Activated CD4-positive, alpha-beta T cell treated with anti-CD3 and anti-CD28 coated beads, Interleukin-2, amount 10 ng/mL, durations not matched to agents 24 days and 14 days (primary cell): ENCODE data around the gene PCDHGA7. TPM values are rescaled to one million over a fixed set of nuclear protein-coding genes. Genes with fewer than 3 reads are reported as not detected.
"Not testable (repeated sequence)": the region's sequence is repeated elsewhere in the genome, so short reads cannot be mapped to it uniquely, and the experiment has no call there.

ENCODE experiments used
- DNase-seq: peaks from one replicate; pipeline ENCODE4 v3.0.0; 2022
- H3K27ac Mint-ChIP-seq: one replicate; pipeline ENCODE4 v1.8.0; 2022; ENCODE audit warnings: mild to moderate bottlenecking, mixed read lengths
- H3K27me3 Mint-ChIP-seq: one replicate; pipeline ENCODE4 v1.8.0; 2022; ENCODE audit warnings: mixed read lengths
- H3K36me3 Mint-ChIP-seq: one replicate; pipeline ENCODE4 v1.8.0; 2022; ENCODE audit warnings: low read depth, mild to moderate bottlenecking, mixed read lengths
- H3K4me1 Mint-ChIP-seq: one replicate; pipeline ENCODE4 v1.8.0; 2021; ENCODE audit warnings: mixed read lengths
- H3K4me3 Mint-ChIP-seq: one replicate; pipeline ENCODE4 v1.8.0; 2022; ENCODE audit warnings: mild to moderate bottlenecking, moderate library complexity, mixed read lengths
- H3K9me3 Mint-ChIP-seq: one replicate; pipeline ENCODE4 v1.8.0; 2021; ENCODE audit warnings: mixed read lengths
- intact Hi-C: fragments of 100-400 bp; cut with micrococcal nuclease; formaldehyde crosslinking; loops from one replicate; pipeline ENCODE4 v1.15.1; 2023
- total RNA-seq: library from RNA; stranded (reverse); gene quantifications from 2 replicates; pipeline ENCODE4 v1.2.3, GENCODE V29; 2022

PCDHGA7 gene
- total RNA-seq = 0.05 and 0.23 TPM in 2 replicates

GRCh38 chr5:141382469-141383294, at the start of gene PCDHGA7:
PCDHGA7 (plus strand) TSS chr5:141382742; CDS start chr5:141382900, 158 bp downstream.
- DNase-seq = peak; percentile 55
- intact Hi-C loops = no loop called here
- H3K27ac Mint-ChIP-seq = peak within 1 kb of the TSS; percentile 20
- H3K27me3 Mint-ChIP-seq = peaks cover 8% of the 10 kb centered on the region
- peaks cover 4% of the 10 kb centered on the region for H3K9me3 Mint-ChIP-seq
- H3K4me3 Mint-ChIP-seq = peak within 1 kb of the TSS; percentile 82
- H3K4me1 Mint-ChIP-seq = no peaks in the 10 kb centered on the region
- H3K36me3 Mint-ChIP-seq = no peaks in the 10 kb centered on the region

- H3K4me1 Mint-ChIP-seq = no peaks in the 10 kb centered on the region
- peak; percentile 68 for DNase-seq
- H3K9me3 Mint-ChIP-seq = peaks cover 37% of the 10 kb centered on the region
- H3K27me3 Mint-ChIP-seq = peaks cover 42% of the 10 kb centered on the region
- no peak within 1 kb of the TSS for H3K27ac Mint-ChIP-seq
- peaks cover 3% of the 10 kb centered on the region for H3K36me3 Mint-ChIP-seq
- intact Hi-C loops = loop anchor here (5.0 to 10.0 kb wide), 2 partner anchors 74 to 94 kb away; partner anchors contain the start of genes PCDHB15 and PCDHGA10
- peak within 1 kb of the TSS; percentile 80 for H3K4me3 Mint-ChIP-seq
Measured at GRCh38 chr5:141338538-141339306, 43.8 kb upstream of the PCDHGA7 start, which contains the start of gene PCDHGA2. PCDHGA2 (plus strand) TSS chr5:141338760.

GRCh38 chr5:141340781-141341354, 41.7 kb upstream of the PCDHGA7 start:
- intact Hi-C loops, H3K4me3 Mint-ChIP-seq, H3K4me1 Mint-ChIP-seq, H3K27ac Mint-ChIP-seq, DNase-seq, H3K36me3 Mint-ChIP-seq: not testable (repeated sequence)
- Mint-ChIP-seq H3K27me3 (peaks cover 37% of the 10 kb centered on the region), H3K9me3 (peaks cover 46% of the 10 kb centered on the region)

- Mint-ChIP-seq H3K9me3 (peaks cover 42% of the 10 kb centered on the region), H3K4me1 (no peaks in the 10 kb centered on the region), H3K27ac (no peak overlapping the region), H3K27me3 (peaks cover 27% of the 10 kb centered on the region), H3K4me3 (no peak overlapping the region), H3K36me3 (peaks cover 3% of the 10 kb centered on the region)
- no peak for DNase-seq
- intact Hi-C loops = no loop called here
Measured at GRCh38 chr5:141342773-141343172, 39.8 kb upstream of the PCDHGA7 start.

GRCh38 chr5:141343242-141343952, 39.1 kb upstream of the PCDHGA7 start, which contains the start of gene PCDHGA3:
PCDHGA3 (plus strand) TSS chr5:141343829; CDS start chr5:141344034, 205 bp downstream.
- peak; percentile 74 for DNase-seq
- Mint-ChIP-seq H3K9me3 (peaks cover 36% of the 10 kb centered on the region), H3K27me3 (peaks cover 20% of the 10 kb centered on the region), H3K4me1 (no peaks in the 10 kb centered on the region), H3K4me3 (peak within 1 kb of the TSS; percentile 67), H3K27ac (no peak within 1 kb of the TSS), H3K36me3 (peaks cover 3% of the 10 kb centered on the region)
- intact Hi-C loops = no loop called here

- no peak overlapping the region for H3K27ac Mint-ChIP-seq
- H3K9me3 Mint-ChIP-seq = peaks cover 35% of the 10 kb centered on the region
- peaks cover 2% of the 10 kb centered on the region for H3K36me3 Mint-ChIP-seq
- H3K27me3 Mint-ChIP-seq = peaks cover 14% of the 10 kb centered on the region
- intact Hi-C loops = no loop called here
- H3K4me3 Mint-ChIP-seq = peak overlapping the region; percentile 67
- H3K4me1 Mint-ChIP-seq = no peaks in the 10 kb centered on the region
- DNase-seq = no peak
Measured at GRCh38 chr5:141343953-141344463, 38.5 kb upstream of the PCDHGA7 start.

GRCh38 chr5:141345327-141345726, 37.2 kb upstream of the PCDHGA7 start:
- DNase-seq = peak; percentile 50
- intact Hi-C loops = no loop called here
- Mint-ChIP-seq H3K36me3 (no peaks in the 10 kb centered on the region), H3K4me1 (peaks cover 3% of the 10 kb centered on the region), H3K9me3 (peaks cover 36% of the 10 kb centered on the region), H3K27me3 (peaks cover 9% of the 10 kb centered on the region), H3K4me3 (no peak overlapping the region), H3K27ac (no peak overlapping the region)

GRCh38 chr5:141346017-141346416, 36.5 kb upstream of the PCDHGA7 start:
- H3K36me3 Mint-ChIP-seq, H3K4me3 Mint-ChIP-seq, H3K4me1 Mint-ChIP-seq, H3K27ac Mint-ChIP-seq, DNase-seq, H3K27me3 Mint-ChIP-seq, intact Hi-C loops: not testable (repeated sequence)
- peaks cover 35% of the 10 kb centered on the region for H3K9me3 Mint-ChIP-seq

- Mint-ChIP-seq H3K27me3 (peaks cover 12% of the 10 kb centered on the region), H3K36me3 (no peaks in the 10 kb centered on the region), H3K27ac (no peak within 1 kb of the TSS), H3K4me3 (peak within 1 kb of the TSS; percentile 73), H3K4me1 (peaks cover 3% of the 10 kb centered on the region), H3K9me3 (peaks cover 24% of the 10 kb centered on the region)
- peak; percentile 82 for DNase-seq
- intact Hi-C loops = no loop called here
Measured at GRCh38 chr5:141349917-141350619, 32.5 kb upstream of the PCDHGA7 start, which contains the start of gene PCDHGB1. PCDHGB1 (plus strand) TSS chr5:141350099; CDS start chr5:141350261, 162 bp downstream.

GRCh38 chr5:141351591-141351990, 31.0 kb upstream of the PCDHGA7 start:
- DNase-seq = peak; percentile 50
- Mint-ChIP-seq H3K27ac (no peak overlapping the region), H3K36me3 (no peaks in the 10 kb centered on the region), H3K4me1 (peaks cover 3% of the 10 kb centered on the region), H3K27me3 (peaks cover 15% of the 10 kb centered on the region), H3K9me3 (peaks cover 30% of the 10 kb centered on the region), H3K4me3 (no peak overlapping the region)
- intact Hi-C loops = no loop called here

GRCh38 chr5:141354900-141355469, 27.6 kb upstream of the PCDHGA7 start, which contains the start of gene PCDHGA4:
PCDHGA4 (plus strand) TSS chr5:141355021; CDS start chr5:141355108, 87 bp downstream.
- peak; percentile 61 for DNase-seq
- peak within 1 kb of the TSS; percentile 39 for H3K4me3 Mint-ChIP-seq

GRCh38 chr5:141355641-141356040, 26.9 kb upstream of the PCDHGA7 start:
- H3K27ac Mint-ChIP-seq = no peak overlapping the region
- no peaks in the 10 kb centered on the region for H3K4me1 Mint-ChIP-seq
- no peaks in the 10 kb centered on the region for H3K36me3 Mint-ChIP-seq
- H3K4me3 Mint-ChIP-seq = no peak overlapping the region
- H3K27me3 Mint-ChIP-seq = peaks cover 18% of the 10 kb centered on the region
- intact Hi-C loops = loop anchor here (5.0 kb wide), 2 partner anchors 157 to 202 kb away; no protein-coding TSS in a partner anchor
- peaks cover 24% of the 10 kb centered on the region for H3K9me3 Mint-ChIP-seq
- DNase-seq = peak; percentile 49

More at GRCh38 chr5:141354900-141355469, 27.6 kb upstream of the PCDHGA7 start, which contains the start of gene PCDHGA4:
- no peak within 1 kb of the TSS for H3K27ac Mint-ChIP-seq
- no peaks in the 10 kb centered on the region for H3K4me1 Mint-ChIP-seq
- H3K9me3 Mint-ChIP-seq = peaks cover 25% of the 10 kb centered on the region
- H3K36me3 Mint-ChIP-seq = no peaks in the 10 kb centered on the region
- intact Hi-C loops = loop anchor here (5.0 kb wide), 2 partner anchors 157 to 202 kb away; no protein-coding TSS in a partner anchor
- peaks cover 17% of the 10 kb centered on the region for H3K27me3 Mint-ChIP-seq
